Loucy (cell line): ENCODE measurements around the gene PSMD14.

ENCODE experiments used
- H2AFZ ChIP-seq: fragments of 200-600 bp; sonication (generic); 2 replicates; pipeline ENCODE4 v1.6.0; 2016; ENCODE audit warnings: antibody characterized with exemption, mild to moderate bottlenecking, low read length, moderate library complexity
- H3F3A ChIP-seq: fragments of 200-600 bp; 2 replicates; pipeline ENCODE4 v1.6.0; 2016; ENCODE audit warnings: antibody characterized with exemption, low read depth, mild to moderate bottlenecking
- H3K27me3 ChIP-seq: fragments of 200-600 bp; sonication (generic); 2 replicates; pipeline ENCODE4 v1.6.1; 2014; ENCODE audit warnings: low read length, mild to moderate bottlenecking; ENCODE audit not compliant: insufficient read depth, poor library complexity, severe bottlenecking
- H3K36me3 ChIP-seq: fragments of 200-600 bp; sonication (generic); 2 replicates; pipeline ENCODE4 v1.6.1; 2016; ENCODE audit warnings: low read length; ENCODE audit not compliant: insufficient read depth
- H3K4me1 ChIP-seq: fragments of 200-600 bp; sonication (generic); 2 replicates; pipeline ENCODE4 v1.5.1; 2014; ENCODE audit warnings: low read length, mild to moderate bottlenecking; ENCODE audit not compliant: insufficient read depth, poor library complexity, severe bottlenecking
- H3K4me2 ChIP-seq: fragments of 200-600 bp; sonication (generic); 2 replicates; pipeline ENCODE4 v1.6.0; 2014; ENCODE audit warnings: antibody characterized with exemption, low read length, low read depth, mild to moderate bottlenecking; ENCODE audit not compliant: poor library complexity, severe bottlenecking
- H3K4me3 ChIP-seq: fragments of 200-600 bp; sonication (generic); 2 replicates; pipeline ENCODE4 v1.5.1; 2014; ENCODE audit warnings: low read length, mild to moderate bottlenecking, mixed read lengths; ENCODE audit not compliant: poor library complexity, severe bottlenecking
- H3K79me2 ChIP-seq: fragments of 200-600 bp; sonication (generic); 2 replicates; pipeline ENCODE4 v1.6.1; 2014; ENCODE audit warnings: low read length; ENCODE audit not compliant: insufficient read depth
- H3K9ac ChIP-seq: fragments of 200-600 bp; sonication (generic); 2 replicates; pipeline ENCODE4 v1.6.0; 2014; ENCODE audit warnings: mild to moderate bottlenecking, low read depth, low read length, moderate library complexity; ENCODE audit not compliant: poor library complexity, severe bottlenecking
- H3K9me2 ChIP-seq: fragments of 200-600 bp; sonication (generic); replicated peaks from 2 replicates; pipeline ENCODE4 v1.6.1; 2016; ENCODE audit warnings: low read depth, low read length, mixed read lengths
- H3K9me3 ChIP-seq: fragments of 200-600 bp; sonication (generic); 2 replicates; pipeline ENCODE4 v1.6.1; 2014; ENCODE audit warnings: mild to moderate bottlenecking, antibody characterized with exemption, low read length, low read depth; ENCODE audit not compliant: insufficient read depth
- H4K20me1 ChIP-seq: fragments of 200-600 bp; sonication (generic); 2 replicates; pipeline ENCODE4 v1.6.0; 2014; ENCODE audit warnings: antibody characterized with exemption, low read length, mild to moderate bottlenecking; ENCODE audit not compliant: insufficient read depth, poor library complexity, severe bottlenecking
- EZH2phosphoT487 ChIP-seq: fragments of 200-600 bp; IDR thresholded peaks from 2 replicates; pipeline ENCODE4 v1.6.1; 2018; ENCODE audit warnings: antibody characterized with exemption, mild to moderate bottlenecking, moderate library complexity, borderline replicate concordance
- TF ChIP-seq, protein P1 (sequence below): fragments of 200-600 bp; sonication (generic); conservative IDR thresholded peaks from 2 replicates; pipeline ENCODE4 v1.5.1; 2014; ENCODE audit warnings: mild to moderate bottlenecking, antibody characterized with exemption, low read length

PSMD14 gene

DNA sequence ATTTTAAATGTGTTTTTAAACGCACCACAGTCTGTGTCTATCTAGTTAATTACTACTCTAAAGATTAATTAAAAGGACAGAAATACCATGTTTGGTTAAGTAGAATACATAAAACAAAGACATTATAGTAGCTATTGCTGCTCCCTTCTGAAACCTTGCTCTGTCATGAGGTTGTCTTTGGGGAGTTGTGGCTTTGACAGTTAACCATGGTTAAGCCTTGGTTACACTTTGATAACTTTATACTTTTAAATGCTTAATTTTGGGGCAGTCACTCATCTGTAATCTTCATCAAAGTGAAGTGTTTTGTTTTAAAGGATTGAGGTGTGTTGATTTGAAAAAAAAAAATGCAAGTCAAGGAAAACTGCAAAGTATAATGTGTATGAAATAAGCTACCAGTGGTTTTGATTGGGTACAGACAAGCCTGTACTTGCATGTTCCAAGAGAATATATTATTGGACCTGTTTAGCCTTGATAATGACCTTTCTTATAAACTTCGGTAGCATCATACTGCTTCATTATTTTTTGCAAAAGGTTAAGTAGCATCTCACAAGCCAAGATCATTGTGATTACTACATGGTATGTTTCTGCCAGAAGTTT, 78.1 kb downstream of the PSMD14 start:
- H3K79me2 ChIP-seq, result no peaks in the 10 kb centered on the region
- TF ChIP-seq, protein P1, sequence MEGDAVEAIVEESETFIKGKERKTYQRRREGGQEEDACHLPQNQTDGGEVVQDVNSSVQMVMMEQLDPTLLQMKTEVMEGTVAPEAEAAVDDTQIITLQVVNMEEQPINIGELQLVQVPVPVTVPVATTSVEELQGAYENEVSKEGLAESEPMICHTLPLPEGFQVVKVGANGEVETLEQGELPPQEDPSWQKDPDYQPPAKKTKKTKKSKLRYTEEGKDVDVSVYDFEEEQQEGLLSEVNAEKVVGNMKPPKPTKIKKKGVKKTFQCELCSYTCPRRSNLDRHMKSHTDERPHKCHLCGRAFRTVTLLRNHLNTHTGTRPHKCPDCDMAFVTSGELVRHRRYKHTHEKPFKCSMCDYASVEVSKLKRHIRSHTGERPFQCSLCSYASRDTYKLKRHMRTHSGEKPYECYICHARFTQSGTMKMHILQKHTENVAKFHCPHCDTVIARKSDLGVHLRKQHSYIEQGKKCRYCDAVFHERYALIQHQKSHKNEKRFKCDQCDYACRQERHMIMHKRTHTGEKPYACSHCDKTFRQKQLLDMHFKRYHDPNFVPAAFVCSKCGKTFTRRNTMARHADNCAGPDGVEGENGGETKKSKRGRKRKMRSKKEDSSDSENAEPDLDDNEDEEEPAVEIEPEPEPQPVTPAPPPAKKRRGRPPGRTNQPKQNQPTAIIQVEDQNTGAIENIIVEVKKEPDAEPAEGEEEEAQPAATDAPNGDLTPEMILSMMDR, result no peak
- TF ChIP-seq EZH2phosphoT487, result no peak

DNA sequence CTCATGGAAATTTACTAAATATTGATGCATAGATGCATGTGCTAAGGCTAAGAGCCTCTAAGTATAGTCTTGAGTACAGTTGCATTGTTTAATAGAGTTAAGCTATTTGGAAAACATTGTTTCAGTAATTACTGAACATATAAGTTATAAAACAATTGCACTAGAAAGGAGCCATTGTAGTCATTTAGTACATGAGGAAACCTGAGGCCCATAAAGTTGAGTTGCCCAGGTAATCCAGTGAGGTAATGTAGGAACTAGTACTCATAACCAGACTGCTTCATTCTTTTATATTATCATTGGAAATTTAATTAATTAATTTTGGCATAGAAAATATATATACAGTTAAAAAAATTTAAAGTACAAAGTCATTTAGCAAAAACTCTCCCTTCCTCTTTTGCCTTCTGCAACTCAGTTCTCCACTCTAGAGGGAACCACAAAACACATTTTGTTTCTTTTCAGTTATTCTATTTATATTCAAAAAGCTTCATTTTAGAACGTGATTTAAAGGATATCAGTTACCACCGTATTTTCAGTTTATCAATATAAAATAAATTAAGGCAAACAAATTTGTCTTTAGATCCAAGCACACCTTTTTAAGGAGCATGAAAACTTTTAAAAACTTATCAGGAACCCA, 80.0 kb downstream of the PSMD14 start:
- Histone ChIP-seq H3F3A (no peaks in the 10 kb centered on the region), H3K4me1 (peaks cover 23% of the 10 kb centered on the region), H4K20me1 (no peaks in the 10 kb centered on the region), H3K9me3 (no peaks in the 10 kb centered on the region), H2AFZ (no peak overlapping the region), H3K9ac (no peak overlapping the region), H3K4me2 (no peak overlapping the region), H3K9me2 (no peaks in the 10 kb centered on the region), H3K36me3 (peaks cover 41% of the 10 kb centered on the region; the same call in 1 of the 2 replicates), H3K27me3 (no peaks in the 10 kb centered on the region), H3K79me2 (no peaks in the 10 kb centered on the region), H3K4me3 (no peak overlapping the region)
- TF ChIP-seq EZH2phosphoT487, result no peak
- TF ChIP-seq, protein P1, result no peak

More for the DNA sequence above, 78.1 kb downstream of the PSMD14 start:
- Histone ChIP-seq H4K20me1 (no peaks in the 10 kb centered on the region), H3K4me2 (peak overlapping the region; percentile 37), H3K4me1 (peaks cover 23% of the 10 kb centered on the region), H3K4me3 (no peak overlapping the region), H3K36me3 (peaks cover 28% of the 10 kb centered on the region; the same call in 1 of the 2 replicates), H3K27me3 (no peaks in the 10 kb centered on the region), H3K9me2 (no peaks in the 10 kb centered on the region), H3F3A (no peaks in the 10 kb centered on the region), H3K9me3 (no peaks in the 10 kb centered on the region), H2AFZ (no peak overlapping the region), H3K9ac (peak overlapping the region; percentile 42)

DNA sequence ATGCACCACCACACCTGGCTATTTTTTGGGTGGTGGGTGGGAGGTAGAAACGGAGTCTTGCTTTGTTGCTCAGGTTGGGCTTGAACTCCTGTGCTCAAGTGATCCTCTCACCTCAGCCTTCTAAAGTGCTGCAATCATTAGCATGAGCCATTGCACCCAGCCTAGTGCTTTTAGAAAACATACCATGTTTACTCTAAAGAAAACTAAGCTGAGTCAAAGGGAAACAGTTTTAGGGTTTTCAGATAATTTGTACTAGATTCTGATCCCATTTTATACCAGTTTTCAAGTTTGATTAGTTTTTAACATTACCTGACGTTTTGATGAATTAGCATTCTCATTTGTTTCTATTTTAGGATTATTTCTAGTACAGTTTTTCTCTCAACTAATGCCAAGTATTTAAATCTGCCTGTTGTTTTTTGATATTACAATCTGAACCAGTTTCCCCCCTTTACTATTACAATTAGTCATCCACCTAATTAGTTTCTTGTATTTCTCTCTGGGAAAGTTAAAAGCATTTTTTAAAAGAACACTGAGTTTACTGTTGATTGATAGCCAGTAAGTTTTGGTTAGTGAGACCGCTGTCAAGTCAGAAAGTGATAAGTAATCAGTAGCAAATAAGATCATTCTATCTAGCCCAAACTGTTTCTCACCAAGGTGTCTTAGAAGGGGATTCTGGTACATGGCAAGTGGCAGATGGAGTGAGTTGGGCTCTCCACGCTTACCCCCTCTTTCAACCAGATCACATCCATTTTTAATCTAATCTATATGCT, 83.7 kb downstream of the PSMD14 start:
- Histone ChIP-seq H3K27me3 (no peaks in the 10 kb centered on the region), H3K4me3 (no peak overlapping the region), H3K36me3 (peaks cover 73% of the 10 kb centered on the region; the same call in 1 of the 2 replicates), H3K9me2 (no peaks in the 10 kb centered on the region), H3K9me3 (no peaks in the 10 kb centered on the region), H2AFZ (no peak overlapping the region), H3K79me2 (no peaks in the 10 kb centered on the region), H3K4me1 (peaks cover 3% of the 10 kb centered on the region), H3F3A (no peaks in the 10 kb centered on the region), H3K9ac (no peak overlapping the region), H3K4me2 (no peak overlapping the region), H4K20me1 (no peaks in the 10 kb centered on the region)
- TF ChIP-seq, protein P1, result no peak
- no peak for TF ChIP-seq EZH2phosphoT487
